Measurements from ENCODE around the gene PNPLA8.
"Not testable (repeated sequence)": the region's sequence is repeated elsewhere in the genome, so short reads cannot be mapped to it uniquely, and the experiment has no call there.

The PNPLA8 gene

DNA sequence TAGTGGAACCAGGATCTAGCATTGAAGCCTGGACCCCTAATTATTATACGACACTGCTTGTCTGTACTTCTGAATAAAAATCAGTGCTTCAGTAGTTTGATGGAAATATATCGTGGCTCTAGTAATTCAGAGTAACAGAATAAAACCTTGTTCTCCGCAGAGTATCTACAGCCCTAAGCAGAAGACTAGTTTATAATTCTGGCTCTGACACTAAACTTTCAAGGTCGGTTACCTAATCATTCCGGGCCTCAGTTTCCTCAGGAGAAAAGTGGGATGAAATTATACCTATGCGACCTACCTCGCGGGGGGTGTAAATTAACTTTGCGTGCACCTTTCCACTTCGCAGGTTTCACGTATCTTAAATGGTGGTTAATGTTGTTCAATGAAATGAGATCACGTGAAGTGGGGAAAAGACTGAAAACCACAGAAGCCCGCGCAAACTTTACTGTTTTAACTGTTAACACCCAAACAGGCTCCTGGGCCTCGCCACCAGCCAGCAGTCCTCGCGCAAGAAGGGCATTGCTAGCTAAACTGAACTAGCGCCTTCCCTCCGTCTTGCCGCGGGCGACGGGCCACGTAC lies 43.0 kb upstream of the PNPLA8 start:
- DNase-seq (ENCODE audit: low read depth), result no peak
- peak overlapping the region; percentile 91 for H3K4me3 ChIP-seq (replicated peaks; ENCODE audit: low read depth, low read length)
- TF ChIP-seq, protein P1, sequence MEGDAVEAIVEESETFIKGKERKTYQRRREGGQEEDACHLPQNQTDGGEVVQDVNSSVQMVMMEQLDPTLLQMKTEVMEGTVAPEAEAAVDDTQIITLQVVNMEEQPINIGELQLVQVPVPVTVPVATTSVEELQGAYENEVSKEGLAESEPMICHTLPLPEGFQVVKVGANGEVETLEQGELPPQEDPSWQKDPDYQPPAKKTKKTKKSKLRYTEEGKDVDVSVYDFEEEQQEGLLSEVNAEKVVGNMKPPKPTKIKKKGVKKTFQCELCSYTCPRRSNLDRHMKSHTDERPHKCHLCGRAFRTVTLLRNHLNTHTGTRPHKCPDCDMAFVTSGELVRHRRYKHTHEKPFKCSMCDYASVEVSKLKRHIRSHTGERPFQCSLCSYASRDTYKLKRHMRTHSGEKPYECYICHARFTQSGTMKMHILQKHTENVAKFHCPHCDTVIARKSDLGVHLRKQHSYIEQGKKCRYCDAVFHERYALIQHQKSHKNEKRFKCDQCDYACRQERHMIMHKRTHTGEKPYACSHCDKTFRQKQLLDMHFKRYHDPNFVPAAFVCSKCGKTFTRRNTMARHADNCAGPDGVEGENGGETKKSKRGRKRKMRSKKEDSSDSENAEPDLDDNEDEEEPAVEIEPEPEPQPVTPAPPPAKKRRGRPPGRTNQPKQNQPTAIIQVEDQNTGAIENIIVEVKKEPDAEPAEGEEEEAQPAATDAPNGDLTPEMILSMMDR (IDR thresholded peaks at IDR 0.05; ENCODE audit: low read length, missing control alignments), result no peak

DNA sequence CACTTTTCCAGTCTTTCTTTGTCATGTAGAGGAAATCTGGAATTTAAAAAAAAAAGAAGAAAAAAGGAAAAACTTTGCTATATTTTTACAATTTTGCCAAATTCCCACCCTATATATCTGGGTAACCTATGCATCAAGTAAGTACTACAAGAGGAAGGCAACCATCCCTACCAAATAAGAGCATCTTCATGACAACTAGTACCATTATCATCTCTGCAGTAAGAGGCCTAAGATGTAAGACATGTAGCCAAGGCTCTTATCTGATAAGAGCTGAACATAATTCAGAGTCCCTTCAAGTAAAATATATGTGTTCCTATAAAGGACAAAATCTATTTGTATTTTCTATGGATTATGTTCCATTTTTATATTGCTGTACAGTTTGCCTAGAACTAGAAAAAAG lies 40.1 kb upstream of the PNPLA8 start:
- DNase-seq (ENCODE audit: low read depth), result no peak
- TF ChIP-seq, protein P1 (IDR thresholded peaks at IDR 0.05; ENCODE audit: low read length, missing control alignments), result no peak
- H3K4me3 ChIP-seq (replicated peaks; ENCODE audit: low read depth, low read length), result no peak overlapping the region

DNA sequence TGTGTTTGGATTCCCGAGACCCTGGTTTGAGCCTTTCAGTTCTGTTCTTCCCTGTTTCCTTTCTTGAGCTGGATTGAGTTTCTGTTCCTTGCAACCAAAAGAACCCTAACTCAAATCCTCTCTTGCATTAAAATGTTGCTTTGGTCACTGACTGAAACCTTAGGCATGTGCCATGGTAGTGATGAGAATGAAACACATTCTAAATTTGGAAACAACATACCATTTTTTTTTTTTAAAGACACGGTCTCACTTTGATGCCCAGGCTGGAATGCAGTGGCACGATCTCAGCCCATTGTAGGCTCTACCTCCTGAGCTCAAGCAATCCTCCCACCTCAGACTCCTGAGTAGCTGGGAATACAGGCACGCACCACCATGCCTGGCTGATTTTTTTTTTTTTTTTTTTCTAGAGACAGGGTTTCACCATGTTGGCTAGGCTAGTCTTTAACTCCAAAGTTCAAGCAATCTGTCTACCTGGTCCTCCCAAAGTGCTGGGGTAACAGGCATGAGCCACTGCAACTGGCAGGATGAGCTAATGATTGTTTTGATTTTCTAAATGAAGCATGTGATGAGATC lies 35.2 kb upstream of the PNPLA8 start:
- H3K4me3 ChIP-seq (replicated peaks; ENCODE audit: low read depth, low read length), result no peak overlapping the region
- TF ChIP-seq, protein P1 (IDR thresholded peaks at IDR 0.05; ENCODE audit: low read length, missing control alignments), result no peak
- peak; percentile 10 for DNase-seq (ENCODE audit: low read depth)

DNA sequence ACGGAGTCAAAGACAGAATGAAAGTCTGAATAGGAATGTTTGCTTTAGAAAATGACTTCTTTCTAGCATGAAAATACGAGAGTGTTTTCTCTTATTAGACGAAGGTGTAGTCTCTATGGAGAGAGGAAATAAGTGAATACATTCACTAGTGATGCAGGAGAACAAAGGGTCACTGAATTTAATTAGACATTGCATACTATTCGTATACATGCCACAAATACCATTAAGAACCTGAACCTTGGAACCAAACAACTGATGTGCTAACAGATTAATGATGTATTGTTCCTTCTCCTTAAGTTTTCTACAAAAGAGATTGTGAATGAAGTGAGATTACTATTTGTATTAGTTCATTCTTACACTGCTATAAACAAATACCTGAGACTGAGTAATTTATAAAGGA lies 33.3 kb upstream of the PNPLA8 start:
- TF ChIP-seq, protein P1 (IDR thresholded peaks at IDR 0.05; ENCODE audit: low read length, missing control alignments), result no peak
- no peak overlapping the region for H3K4me3 ChIP-seq (replicated peaks; ENCODE audit: low read depth, low read length)
- DNase-seq (ENCODE audit: low read depth), result no peak

DNA sequence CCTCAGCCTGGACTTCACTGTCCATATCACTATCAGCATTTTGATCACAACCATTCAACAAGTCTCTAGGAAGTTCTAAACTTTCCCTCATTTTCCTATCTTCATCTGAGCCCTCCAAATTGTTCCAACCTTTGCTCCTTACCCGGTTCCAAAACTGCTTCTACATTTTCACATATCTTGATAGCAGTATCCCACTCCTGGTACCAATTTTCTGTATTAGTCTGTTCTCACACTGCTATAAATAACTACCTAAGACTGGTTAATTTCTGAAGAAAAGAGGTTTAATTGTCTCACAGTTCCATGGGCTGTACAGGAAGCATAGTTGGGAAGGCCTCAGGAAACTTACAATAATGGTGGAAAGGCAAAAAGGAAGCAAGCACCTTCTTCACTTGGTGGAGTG lies 31.7 kb upstream of the PNPLA8 start:
- DNase-seq (ENCODE audit: low read depth), result no peak
- TF ChIP-seq, protein P1 (IDR thresholded peaks at IDR 0.05; ENCODE audit: low read length, missing control alignments), result no peak
- H3K4me3 ChIP-seq (replicated peaks; ENCODE audit: low read depth, low read length), result no peak overlapping the region

DNA sequence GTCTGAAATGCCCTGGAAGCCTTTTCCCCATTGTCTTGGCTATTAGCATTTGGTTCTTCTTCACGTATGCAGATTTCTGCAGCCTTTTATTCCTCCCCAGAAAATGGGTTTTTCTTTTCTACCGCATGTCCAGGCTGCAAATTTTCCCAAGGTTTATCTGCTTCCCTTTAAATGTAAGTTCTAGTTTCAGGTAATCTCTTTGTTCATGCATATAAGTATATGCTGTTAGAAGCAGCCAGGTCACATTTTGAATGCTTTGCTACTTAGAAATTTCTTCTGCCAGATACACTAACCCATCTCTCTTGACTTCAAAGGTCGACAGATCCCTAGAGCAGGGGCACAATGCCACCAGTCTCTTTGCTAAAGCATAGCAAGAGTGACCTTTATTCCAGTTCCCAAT lies 31.3 kb upstream of the PNPLA8 start:
- H3K4me3 ChIP-seq (replicated peaks; ENCODE audit: low read depth, low read length), result no peak overlapping the region
- TF ChIP-seq, protein P1 (IDR thresholded peaks at IDR 0.05; ENCODE audit: low read length, missing control alignments), result no peak
- DNase-seq (ENCODE audit: low read depth), result no peak

DNA sequence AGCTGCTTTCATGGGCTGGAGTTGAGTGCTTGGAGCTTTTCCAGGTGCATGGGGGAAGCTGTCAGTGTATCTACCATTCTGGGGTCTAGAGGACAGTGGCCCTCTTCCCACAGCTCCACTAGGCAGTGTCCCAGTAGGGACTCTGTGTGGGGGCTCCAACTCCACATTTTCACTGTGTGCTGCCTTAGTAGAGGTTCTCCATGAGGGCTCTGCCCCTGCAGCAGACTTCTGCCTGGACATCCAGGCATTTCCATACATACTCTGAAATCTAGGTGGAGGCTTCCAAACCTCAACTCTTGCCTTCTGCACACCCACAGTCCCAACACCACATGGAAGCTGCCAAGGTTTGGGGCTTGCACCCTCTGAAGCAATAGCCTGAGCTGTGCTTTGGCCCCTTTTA lies 30.7 kb upstream of the PNPLA8 start:
- H3K4me3 ChIP-seq (replicated peaks; ENCODE audit: low read depth, low read length); DNase-seq (ENCODE audit: low read depth): not testable (repeated sequence)

DNA sequence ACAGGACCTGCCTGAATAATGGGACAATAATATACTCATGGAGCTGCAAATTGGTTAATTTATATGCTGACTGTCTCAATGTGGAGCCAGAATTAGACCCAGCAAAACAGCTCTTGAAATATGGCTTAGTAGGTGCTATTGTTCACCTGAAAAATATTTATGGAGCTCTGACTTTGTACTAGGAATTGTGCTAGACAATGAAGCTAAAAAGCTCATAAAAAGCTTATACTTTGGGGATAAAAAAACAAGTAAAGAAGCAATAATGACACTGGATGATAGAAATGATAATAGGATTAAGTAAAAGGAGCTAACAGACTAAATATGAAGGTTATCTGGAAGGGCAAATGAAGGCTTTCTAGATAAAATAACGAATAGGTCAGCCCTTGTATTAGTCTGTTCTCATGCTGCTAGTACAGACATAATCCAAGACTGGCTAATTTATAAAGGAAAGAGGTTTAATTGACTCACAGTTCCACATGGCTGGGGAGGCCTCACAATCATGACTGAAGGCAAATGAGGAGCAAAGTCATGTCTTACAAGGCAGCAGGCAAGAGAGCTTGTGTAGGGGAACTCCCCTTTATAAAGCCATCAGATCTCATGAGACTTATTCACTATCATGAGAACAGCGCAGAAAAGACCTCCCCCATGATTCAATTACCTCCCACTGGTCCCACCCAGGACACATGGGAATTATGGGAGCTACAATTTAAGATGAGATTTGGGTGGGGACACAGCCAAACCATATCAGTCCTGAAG lies 22.4 kb upstream of the PNPLA8 start:
- not testable (repeated sequence) for DNase-seq (ENCODE audit: low read depth); H3K4me3 ChIP-seq (replicated peaks; ENCODE audit: low read depth, low read length)

Measured in fibroblast of pulmonary artery (primary cell).